ENCODE data around the gene PSMD8. TPM values are rescaled to one million over a fixed set of nuclear protein-coding genes. Genes with fewer than 3 reads are reported as not detected.

The PSMD8 gene
- total RNA-seq, 2 experiments from 2014 or later = 167 to 178 TPM

DNA sequence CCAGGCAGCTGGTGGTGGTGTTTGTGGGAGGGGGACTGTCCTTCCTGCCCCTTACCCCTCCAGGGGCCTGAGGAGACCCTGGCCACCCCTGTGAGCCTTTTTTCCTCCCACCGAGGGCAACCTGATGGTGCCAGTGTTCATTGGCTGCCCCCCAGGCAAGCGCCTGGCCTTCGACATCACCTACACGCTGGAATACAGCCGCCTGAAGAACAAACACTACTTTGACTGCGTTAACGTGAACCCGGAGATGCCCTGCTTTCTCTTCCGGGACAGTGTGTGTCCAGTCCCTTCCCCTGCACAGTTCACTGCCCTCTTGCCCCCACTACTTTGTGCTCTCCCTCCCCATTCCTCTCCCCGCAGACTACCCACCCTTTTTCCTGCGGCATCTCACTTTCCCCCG is 7.3 kb upstream of the PSMD8 start:
- H3K27me3 Mint-ChIP-seq = peaks cover 9% of the 10 kb centered on the region
- CTCF ChIA-PET = no interaction called here
- no peak overlapping the region for H3K4me3 Mint-ChIP-seq
- H3K36me3 Mint-ChIP-seq (ENCODE audit: low read depth) = no peaks in the 10 kb centered on the region
- H3K4me1 Mint-ChIP-seq = peaks cover 6% of the 10 kb centered on the region
- H3K9me3 Mint-ChIP-seq = no peaks in the 10 kb centered on the region
- no peak for DNase-seq
- no peak overlapping the region for H3K27ac Mint-ChIP-seq
- POLR2A ChIA-PET = no interaction called here

DNA sequence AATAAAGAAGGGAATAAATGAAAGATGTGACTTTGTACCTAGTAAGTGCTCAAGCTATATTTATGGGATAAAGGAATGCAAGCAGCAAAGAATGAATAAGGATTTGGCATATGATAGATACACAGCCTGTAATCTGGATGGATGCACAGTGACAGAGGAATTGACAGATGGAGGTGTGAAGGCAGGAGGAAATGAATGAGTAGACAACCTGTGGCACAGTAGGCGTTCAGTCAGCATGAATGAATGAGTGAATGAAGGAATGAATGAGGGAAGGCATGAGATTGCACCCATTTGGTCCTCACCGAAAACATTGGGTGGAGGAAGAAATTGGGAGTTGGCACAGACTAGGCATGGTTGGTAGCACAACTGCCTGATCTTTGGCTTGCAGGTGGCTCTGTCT is 4.8 kb upstream of the PSMD8 start:
- H3K9me3 Mint-ChIP-seq = no peaks in the 10 kb centered on the region
- DNase-seq = no peak
- H3K27ac Mint-ChIP-seq = no peak overlapping the region
- peaks cover 6% of the 10 kb centered on the region for H3K4me1 Mint-ChIP-seq
- ChIA-PET POLR2A (no interaction called here), CTCF (no interaction called here)
- peaks cover under 1% of the 10 kb centered on the region for H3K36me3 Mint-ChIP-seq (ENCODE audit: low read depth)
- no peak overlapping the region for H3K4me3 Mint-ChIP-seq
- peaks cover 9% of the 10 kb centered on the region for H3K27me3 Mint-ChIP-seq

DNA sequence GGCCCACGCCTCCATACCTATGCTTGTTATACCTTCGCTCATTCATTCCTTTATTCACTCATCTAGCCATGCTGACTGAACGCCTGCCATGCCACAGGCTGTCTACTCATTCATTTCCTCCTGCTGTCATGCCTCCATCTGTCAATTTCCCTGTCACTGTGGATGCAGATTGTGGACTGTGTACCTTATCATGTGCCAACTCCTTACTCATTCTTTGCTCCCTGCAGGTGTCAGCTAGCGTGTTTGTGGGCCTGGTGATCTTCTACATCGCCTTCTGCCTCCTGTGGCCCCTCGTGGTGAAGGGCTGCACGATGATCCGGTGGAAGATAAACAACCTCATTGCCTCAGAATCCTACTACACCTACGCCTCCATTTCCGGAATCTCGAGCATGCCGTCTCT is 4.1 kb upstream of the PSMD8 start:
- Mint-ChIP-seq H3K9me3 (no peaks in the 10 kb centered on the region), H3K4me3 (no peak overlapping the region), H3K27me3 (peaks cover 9% of the 10 kb centered on the region), H3K36me3 (ENCODE audit: low read depth) (peaks cover 7% of the 10 kb centered on the region), H3K27ac (no peak overlapping the region), H3K4me1 (peaks cover 12% of the 10 kb centered on the region)
- POLR2A ChIA-PET = no interaction called here
- no peak for DNase-seq
- CTCF ChIA-PET = no interaction called here

DNA sequence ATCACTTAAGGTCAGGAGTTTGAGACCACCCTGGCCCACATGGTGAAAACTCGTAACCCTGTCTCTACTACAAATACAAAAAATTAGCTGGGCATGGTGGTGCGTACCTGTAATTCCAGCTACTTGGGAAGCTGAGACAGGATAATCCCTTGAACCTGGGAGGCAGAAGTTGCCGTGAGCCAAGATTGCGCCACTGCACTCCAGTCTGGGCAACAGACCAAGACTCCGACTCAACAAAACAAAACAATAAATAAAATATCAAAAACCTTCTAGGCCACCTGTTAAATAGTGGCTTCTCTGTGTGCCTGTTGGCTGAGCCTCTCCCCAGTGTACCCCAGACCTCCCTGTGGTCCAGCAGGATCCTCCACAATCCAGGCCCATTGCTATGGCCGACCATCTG is 3.3 kb upstream of the PSMD8 start:
- no peak overlapping the region for H3K4me3 Mint-ChIP-seq
- no peak for DNase-seq
- no peak overlapping the region for H3K27ac Mint-ChIP-seq
- peaks cover 20% of the 10 kb centered on the region for H3K4me1 Mint-ChIP-seq
- ChIA-PET POLR2A (no interaction called here), CTCF (no interaction called here)
- H3K9me3 Mint-ChIP-seq = no peaks in the 10 kb centered on the region
- peaks cover 11% of the 10 kb centered on the region for H3K36me3 Mint-ChIP-seq (ENCODE audit: low read depth)
- peaks cover 9% of the 10 kb centered on the region for H3K27me3 Mint-ChIP-seq

- Mint-ChIP-seq H3K4me3 (peak overlapping the region; percentile 97), H3K27me3 (peaks cover 9% of the 10 kb centered on the region), H3K9me3 (no peaks in the 10 kb centered on the region), H3K36me3 (ENCODE audit: low read depth) (peaks cover 18% of the 10 kb centered on the region), H3K27ac (peak overlapping the region; percentile 92), H3K4me1 (peaks cover 30% of the 10 kb centered on the region)
- POLR2A ChIA-PET = interaction anchor here (0.7 to 2.9 kb wide), 30 partner anchors 9 to 556 kb away, joined by 3 to 31 read pairs (median 4); partner anchors contain the start of genes ACTN4, CATSPERG, ECH1 and FAM98C
- DNase-seq = no peak
- CTCF ChIA-PET = interaction anchor here (0.7 to 3.2 kb wide), 20 partner anchors 10 to 558 kb away, joined by 3 to 45 read pairs (median 4); partner anchors contain the start of genes CATSPERG, EIF3K, FAM98C and GGN
Observed at GRCh38 chr19:38373907-38374331, 452 bp upstream of the PSMD8 start.

GRCh38 chr19:38375098-38375493 is 725 bp downstream of the PSMD8 start:
- Mint-ChIP-seq H3K36me3 (ENCODE audit: low read depth) (peaks cover 28% of the 10 kb centered on the region), H3K9me3 (no peaks in the 10 kb centered on the region), H3K4me3 (peak overlapping the region; percentile 97), H3K27ac (peak overlapping the region; percentile 92), H3K4me1 (peaks cover 30% of the 10 kb centered on the region), H3K27me3 (peaks cover 9% of the 10 kb centered on the region)
- ChIA-PET CTCF (interaction anchor here (1.3 to 3.2 kb wide), 4 partner anchors 13 to 233 kb away, joined by 3 to 45 read pairs (median 26); partner anchors contain the start of genes CATSPERG, FAM98C, GGN and SPRED3), POLR2A (interaction anchor here (1.0 to 2.9 kb wide), 16 partner anchors 10 to 555 kb away, joined by 3 to 31 read pairs (median 8); partner anchors contain the start of genes CATSPERG, ECH1, FAM98C and GGN)
- no peak for DNase-seq

- POLR2A ChIA-PET = interaction anchor here (1.1 to 2.9 kb wide), 4 partner anchors 9 to 40 kb away, joined by 3 to 16 read pairs (median 6); partner anchors contain the start of gene GGN
- H3K27ac Mint-ChIP-seq = peak overlapping the region; percentile 92
- peak overlapping the region; percentile 97 for H3K4me3 Mint-ChIP-seq
- H3K27me3 Mint-ChIP-seq = peaks cover 4% of the 10 kb centered on the region
- peaks cover 32% of the 10 kb centered on the region for H3K36me3 Mint-ChIP-seq (ENCODE audit: low read depth)
- CTCF ChIA-PET = interaction anchor here (0.6 to 3.2 kb wide), 4 partner anchors 9 to 555 kb away, joined by 3 to 32 read pairs (median 4); partner anchors contain the start of genes FAM98C, MRPS12 and SARS2
- H3K4me1 Mint-ChIP-seq = peaks cover 30% of the 10 kb centered on the region
- DNase-seq = no peak
- no peaks in the 10 kb centered on the region for H3K9me3 Mint-ChIP-seq
Observed at GRCh38 chr19:38375748-38376147, 1.4 kb downstream of the PSMD8 start.

DNA sequence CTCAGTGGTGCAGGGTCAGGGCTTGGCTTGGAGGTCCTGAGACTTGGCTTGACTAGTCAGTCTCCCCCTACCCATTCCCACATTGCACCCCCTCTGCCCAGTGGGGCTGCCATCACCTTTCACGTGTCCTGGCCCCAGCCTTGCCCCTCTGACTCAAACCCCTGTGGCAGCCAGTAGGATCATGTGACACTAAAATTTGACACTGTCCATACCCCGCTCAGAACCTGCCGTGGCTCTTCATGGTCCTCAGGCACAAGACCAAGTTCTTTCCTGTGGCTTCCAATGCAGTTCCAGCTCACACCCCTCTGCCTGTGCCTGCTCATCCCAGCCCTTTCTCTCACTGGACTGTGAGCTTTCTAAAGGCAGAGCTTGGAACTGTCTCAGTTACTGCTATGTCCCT is 2.2 kb downstream of the PSMD8 start:
- Mint-ChIP-seq H3K4me1 (peaks cover 30% of the 10 kb centered on the region), H3K27ac (peak overlapping the region; percentile 3), H3K27me3 (peaks cover 4% of the 10 kb centered on the region), H3K36me3 (ENCODE audit: low read depth) (peaks cover 40% of the 10 kb centered on the region), H3K9me3 (no peaks in the 10 kb centered on the region), H3K4me3 (peak overlapping the region; percentile 97)
- POLR2A ChIA-PET = interaction anchor here (1.1 to 2.9 kb wide), 4 partner anchors 8 to 40 kb away, joined by 3 to 16 read pairs (median 6); partner anchors contain the start of gene GGN
- CTCF ChIA-PET = interaction anchor here (1.2 kb wide), 1 partner anchor 8 kb away, joined by 3 read pairs; no protein-coding TSS in a partner anchor
- no peak for DNase-seq

DNA sequence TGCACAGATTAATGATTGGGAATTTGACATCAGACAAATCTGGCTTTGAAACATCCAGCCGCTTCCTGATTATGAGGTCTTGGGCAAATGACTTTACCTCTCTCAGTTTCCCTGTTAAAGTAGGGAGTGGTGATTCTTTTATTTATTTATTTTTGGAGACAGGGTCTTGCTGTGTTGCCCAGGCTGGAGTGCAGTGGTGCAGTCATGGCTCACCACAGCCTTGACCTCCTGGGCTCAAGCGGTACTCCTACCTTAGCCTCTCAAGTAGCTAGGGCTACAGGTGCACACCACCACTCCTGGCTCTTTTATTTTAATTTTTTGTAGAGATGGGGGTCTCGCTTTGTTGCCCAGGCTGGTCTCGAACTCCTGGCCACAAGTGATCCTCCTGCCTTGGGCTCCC is 2.7 kb downstream of the PSMD8 start:
- peak overlapping the region; percentile 3 for H3K27ac Mint-ChIP-seq
- ChIA-PET CTCF (interaction anchor here (1.2 kb wide), 1 partner anchor 142 kb away, joined by 5 read pairs; no protein-coding TSS in a partner anchor), POLR2A (no interaction called here)
- H3K27me3 Mint-ChIP-seq = no peaks in the 10 kb centered on the region
- peaks cover 30% of the 10 kb centered on the region for H3K4me1 Mint-ChIP-seq
- no peaks in the 10 kb centered on the region for H3K9me3 Mint-ChIP-seq
- peak overlapping the region; percentile 97 for H3K4me3 Mint-ChIP-seq
- peaks cover 45% of the 10 kb centered on the region for H3K36me3 Mint-ChIP-seq (ENCODE audit: low read depth)
- DNase-seq = no peak

- Mint-ChIP-seq H3K27ac (no peak overlapping the region), H3K4me3 (no peak overlapping the region), H3K9me3 (no peaks in the 10 kb centered on the region), H3K4me1 (peaks cover 30% of the 10 kb centered on the region), H3K27me3 (no peaks in the 10 kb centered on the region), H3K36me3 (ENCODE audit: low read depth) (peaks cover 57% of the 10 kb centered on the region)
- POLR2A ChIA-PET = no interaction called here
- CTCF ChIA-PET = no interaction called here
- no peak for DNase-seq
Observed at GRCh38 chr19:38378866-38379265, 4.5 kb downstream of the PSMD8 start.

DNA sequence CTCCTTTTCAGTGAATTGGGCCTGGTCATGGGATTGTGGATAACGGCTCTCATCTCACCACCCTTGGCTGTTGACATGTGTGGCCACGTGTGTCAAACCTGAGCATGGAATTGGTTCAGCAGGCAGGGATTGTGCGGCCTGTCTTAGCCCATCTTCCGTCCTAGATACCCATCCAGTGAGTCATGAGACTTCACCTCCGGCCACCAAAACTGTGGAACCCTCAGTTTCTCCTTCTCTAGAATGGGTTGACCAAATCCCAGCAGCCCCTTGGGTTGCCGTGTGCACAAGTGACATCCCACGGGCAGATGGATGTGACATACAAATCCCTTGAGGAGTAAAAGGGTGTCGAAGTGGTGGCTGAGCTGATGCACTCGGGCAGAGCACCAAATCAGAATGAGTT is 6.8 kb downstream of the PSMD8 start:
- Mint-ChIP-seq H3K27me3 (no peaks in the 10 kb centered on the region), H3K4me3 (no peak overlapping the region), H3K27ac (no peak overlapping the region), H3K4me1 (peaks cover 16% of the 10 kb centered on the region), H3K9me3 (no peaks in the 10 kb centered on the region), H3K36me3 (ENCODE audit: low read depth) (peaks cover 56% of the 10 kb centered on the region)
- ChIA-PET POLR2A (no interaction called here), CTCF (no interaction called here)
- DNase-seq = no peak

- H3K27ac Mint-ChIP-seq = no peak overlapping the region
- H3K36me3 Mint-ChIP-seq (ENCODE audit: low read depth) = peaks cover 54% of the 10 kb centered on the region
- peaks cover 21% of the 10 kb centered on the region for H3K4me1 Mint-ChIP-seq
- H3K27me3 Mint-ChIP-seq = peaks cover 8% of the 10 kb centered on the region
- CTCF ChIA-PET = interaction anchor here (0.5 kb wide), 1 partner anchor 140 kb away, joined by 4 read pairs; no protein-coding TSS in a partner anchor
- DNase-seq = no peak
- H3K4me3 Mint-ChIP-seq = no peak overlapping the region
- POLR2A ChIA-PET = no interaction called here
- H3K9me3 Mint-ChIP-seq = no peaks in the 10 kb centered on the region
Observed at GRCh38 chr19:38383184-38383583, 8.8 kb downstream of the PSMD8 start.

GRCh38 chr19:38383743-38384142 is 9.4 kb downstream of the PSMD8 start:
- H3K9me3 Mint-ChIP-seq = no peaks in the 10 kb centered on the region
- CTCF ChIA-PET = interaction anchor here (0.9 to 2.2 kb wide), 3 partner anchors 10 to 140 kb away, joined by 3 to 6 read pairs (median 4); partner anchors contain the start of genes FAM98C and PSMD8
- no peak overlapping the region for H3K4me3 Mint-ChIP-seq
- no peak for DNase-seq
- H3K36me3 Mint-ChIP-seq (ENCODE audit: low read depth) = peaks cover 54% of the 10 kb centered on the region
- POLR2A ChIA-PET = interaction anchor here (2.8 to 3.0 kb wide), 2 partner anchors 8 to 12 kb away, joined by 16 to 17 read pairs; partner anchors contain the start of gene PSMD8
- no peak overlapping the region for H3K27ac Mint-ChIP-seq
- H3K27me3 Mint-ChIP-seq = peaks cover 9% of the 10 kb centered on the region
- H3K4me1 Mint-ChIP-seq = peaks cover 23% of the 10 kb centered on the region
